Measurements from ENCODE around the gene LMOD2.

Gene LMOD2

DNA sequence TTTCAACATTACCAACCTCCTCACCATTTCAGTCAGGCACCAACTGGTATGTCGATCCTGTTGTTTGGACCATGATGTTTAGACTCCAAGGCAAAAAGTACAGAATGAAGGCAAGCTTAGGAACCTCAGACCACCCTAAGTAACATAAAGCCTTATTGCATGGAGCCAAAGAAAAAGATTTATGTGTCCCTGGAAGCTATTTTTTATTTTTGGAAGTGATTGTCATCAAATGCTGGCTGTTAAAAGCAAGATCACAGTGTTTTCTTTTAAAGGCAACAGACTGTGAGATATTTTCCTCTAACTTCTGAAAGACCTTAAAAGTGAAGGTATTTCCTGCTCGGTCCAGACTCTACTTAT lies 45.8 kb upstream of the LMOD2 start:
- no peak for TF ChIP-seq CTCF (IDR thresholded peaks at IDR 0.05; ENCODE audit: low read length)
- TF ChIP-seq EZH2 (IDR thresholded peaks at IDR 0.05; ENCODE audit: borderline replicate concordance, low read length), result no peak
- Histone ChIP-seq H3K4me2 (ENCODE audit: low read length) (no peak overlapping the region), H3K9me2 (ENCODE audit: low read depth, low read length) (no peaks in the 10 kb centered on the region), H3K27ac (ENCODE audit: low read depth, low read length, poor library complexity, severe bottlenecking) (no peak overlapping the region), H3K27me3 (ENCODE audit: insufficient read depth, low read length) (no peaks in the 10 kb centered on the region), H3K36me3 (ENCODE audit: insufficient read depth, low read length) (no peaks in the 10 kb centered on the region), H3F3A (ENCODE audit: insufficient read depth, low read length) (no peaks in the 10 kb centered on the region), H2AFZ (ENCODE audit: low read length) (no peak overlapping the region), H4K20me1 (ENCODE audit: insufficient read depth, low read length) (no peaks in the 10 kb centered on the region), H3K4me3 (ENCODE audit: low read depth, low read length, poor library complexity, severe bottlenecking) (no peak overlapping the region), H3K9ac (ENCODE audit: low read length) (no peak overlapping the region), H3K9me3 (ENCODE audit: low read length) (no peaks in the 10 kb centered on the region), H3K79me2 (ENCODE audit: insufficient read depth, low read length) (no peaks in the 10 kb centered on the region), H3K4me1 (ENCODE audit: insufficient read depth, low read length, severe bottlenecking) (no peaks in the 10 kb centered on the region)

DNA sequence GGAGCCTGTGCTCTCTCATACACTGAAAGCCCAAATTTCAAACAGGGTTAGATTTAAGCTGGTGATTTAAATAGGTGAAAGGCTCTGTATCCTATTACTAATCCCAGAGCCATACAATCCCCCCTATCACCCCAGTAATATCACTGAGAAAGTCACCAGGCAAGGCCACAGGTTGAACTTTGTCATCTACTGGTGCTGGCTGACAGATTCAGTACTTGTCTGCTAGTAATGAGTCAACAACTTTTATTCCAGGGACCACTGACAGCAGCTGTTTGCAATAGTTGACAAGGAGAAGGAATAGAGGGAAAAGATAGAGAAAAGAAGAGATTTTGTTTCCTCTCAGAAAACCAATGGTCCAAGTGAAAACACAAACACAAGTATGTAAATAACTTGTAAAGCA lies 43.6 kb upstream of the LMOD2 start:
- Histone ChIP-seq H3K36me3 (ENCODE audit: insufficient read depth, low read length) (no peaks in the 10 kb centered on the region), H3K9me2 (ENCODE audit: low read depth, low read length) (no peaks in the 10 kb centered on the region), H2AFZ (ENCODE audit: low read length) (no peak overlapping the region), H4K20me1 (ENCODE audit: insufficient read depth, low read length) (no peaks in the 10 kb centered on the region), H3K9me3 (ENCODE audit: low read length) (no peaks in the 10 kb centered on the region), H3K9ac (ENCODE audit: low read length) (no peak overlapping the region), H3K4me2 (ENCODE audit: low read length) (no peak overlapping the region), H3K4me3 (ENCODE audit: low read depth, low read length, poor library complexity, severe bottlenecking) (no peak overlapping the region), H3K27me3 (ENCODE audit: insufficient read depth, low read length) (no peaks in the 10 kb centered on the region), H3K79me2 (ENCODE audit: insufficient read depth, low read length) (no peaks in the 10 kb centered on the region), H3K4me1 (ENCODE audit: insufficient read depth, low read length, severe bottlenecking) (no peaks in the 10 kb centered on the region), H3K27ac (ENCODE audit: low read depth, low read length, poor library complexity, severe bottlenecking) (no peak overlapping the region), H3F3A (ENCODE audit: insufficient read depth, low read length) (no peaks in the 10 kb centered on the region)
- no peak for TF ChIP-seq EZH2 (IDR thresholded peaks at IDR 0.05; ENCODE audit: borderline replicate concordance, low read length)
- TF ChIP-seq CTCF (IDR thresholded peaks at IDR 0.05; ENCODE audit: low read length), result no peak

GRCh38 chr7:123615344-123615743 lies 40.3 kb upstream of the LMOD2 start:
- Histone ChIP-seq H3K36me3 (ENCODE audit: insufficient read depth, low read length) (no peaks in the 10 kb centered on the region), H3K4me1 (ENCODE audit: insufficient read depth, low read length, severe bottlenecking) (no peaks in the 10 kb centered on the region), H3K27ac (ENCODE audit: low read depth, low read length, poor library complexity, severe bottlenecking) (no peak overlapping the region), H4K20me1 (ENCODE audit: insufficient read depth, low read length) (no peaks in the 10 kb centered on the region), H3K9me3 (ENCODE audit: low read length) (no peaks in the 10 kb centered on the region), H3K9me2 (ENCODE audit: low read depth, low read length) (no peaks in the 10 kb centered on the region), H3K4me3 (ENCODE audit: low read depth, low read length, poor library complexity, severe bottlenecking) (no peak overlapping the region), H3K79me2 (ENCODE audit: insufficient read depth, low read length) (no peaks in the 10 kb centered on the region), H3K9ac (ENCODE audit: low read length) (no peak overlapping the region), H3K4me2 (ENCODE audit: low read length) (no peak overlapping the region), H3F3A (ENCODE audit: insufficient read depth, low read length) (no peaks in the 10 kb centered on the region), H3K27me3 (ENCODE audit: insufficient read depth, low read length) (peaks cover 5% of the 10 kb centered on the region; the same call in 1 of the 2 replicates), H2AFZ (ENCODE audit: low read length) (no peak overlapping the region)
- TF ChIP-seq CTCF (IDR thresholded peaks at IDR 0.05; ENCODE audit: low read length), result no peak
- TF ChIP-seq EZH2 (IDR thresholded peaks at IDR 0.05; ENCODE audit: borderline replicate concordance, low read length), result no peak

Measured in OCI-LY1 (cell line).